HG02970 (cell line): Measurements from ENCODE around the gene ZNF260.
A peak's percentile ranks its signal among the peaks of the same experiment; 100 is the strongest.
"Not testable (repeated sequence)": the region's sequence is repeated elsewhere in the genome, so short reads cannot be mapped to it uniquely, and the experiment has no call there.

Experiments
- ATAC-seq: cut with Tn5 transposase; IDR thresholded peaks from one replicate; pipeline ENCODE4 v1.9.1; 2021; ENCODE audit warnings: mild to moderate bottlenecking, moderate library complexity, moderate number of reproducible peaks; ENCODE audit not compliant: unreplicated experiment, low FRiP score

The ZNF260 gene

DNA sequence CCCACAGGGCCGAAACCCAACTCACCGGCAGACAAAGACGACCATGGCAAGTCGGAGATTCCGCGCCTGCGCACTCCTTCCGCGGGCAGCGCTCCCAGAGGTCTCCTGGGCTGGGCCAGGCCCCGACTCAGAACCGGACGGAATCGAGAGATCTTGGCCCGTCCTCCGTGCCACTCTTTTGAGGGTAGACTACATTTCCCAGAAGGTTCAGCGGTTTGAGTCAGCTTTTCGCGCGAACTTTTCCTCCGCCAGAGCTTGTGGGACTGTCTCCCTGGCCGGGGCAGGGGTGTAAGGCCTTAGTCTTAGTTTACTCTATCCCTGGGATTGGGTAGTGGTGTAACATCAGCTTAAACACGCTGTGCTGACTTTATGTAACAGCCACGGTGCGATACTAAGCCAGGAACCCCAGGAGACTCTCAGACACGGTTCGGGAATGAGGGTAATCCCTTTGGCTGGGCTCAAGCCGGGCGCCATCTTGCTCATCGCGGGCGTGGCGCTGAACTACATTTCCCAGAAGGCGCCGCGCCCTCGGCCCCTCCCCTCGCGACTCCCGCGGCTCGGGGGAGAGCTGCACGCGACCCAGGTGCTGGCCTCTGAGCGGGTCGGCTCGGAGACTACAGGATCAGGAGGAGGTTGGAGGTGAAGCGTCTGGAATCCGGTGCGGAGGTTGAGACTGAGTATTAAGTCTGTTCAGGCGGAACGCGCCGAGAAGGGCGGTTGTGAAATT lies at the start of gene ZNF260:
Gene ZNF260, minus strand, starts transcription at position 78 of the 727 bp plus-strand sequence. CDS start 13,033 bp downstream, outside the sequence.
- ATAC-seq, result peak; percentile 91

DNA sequence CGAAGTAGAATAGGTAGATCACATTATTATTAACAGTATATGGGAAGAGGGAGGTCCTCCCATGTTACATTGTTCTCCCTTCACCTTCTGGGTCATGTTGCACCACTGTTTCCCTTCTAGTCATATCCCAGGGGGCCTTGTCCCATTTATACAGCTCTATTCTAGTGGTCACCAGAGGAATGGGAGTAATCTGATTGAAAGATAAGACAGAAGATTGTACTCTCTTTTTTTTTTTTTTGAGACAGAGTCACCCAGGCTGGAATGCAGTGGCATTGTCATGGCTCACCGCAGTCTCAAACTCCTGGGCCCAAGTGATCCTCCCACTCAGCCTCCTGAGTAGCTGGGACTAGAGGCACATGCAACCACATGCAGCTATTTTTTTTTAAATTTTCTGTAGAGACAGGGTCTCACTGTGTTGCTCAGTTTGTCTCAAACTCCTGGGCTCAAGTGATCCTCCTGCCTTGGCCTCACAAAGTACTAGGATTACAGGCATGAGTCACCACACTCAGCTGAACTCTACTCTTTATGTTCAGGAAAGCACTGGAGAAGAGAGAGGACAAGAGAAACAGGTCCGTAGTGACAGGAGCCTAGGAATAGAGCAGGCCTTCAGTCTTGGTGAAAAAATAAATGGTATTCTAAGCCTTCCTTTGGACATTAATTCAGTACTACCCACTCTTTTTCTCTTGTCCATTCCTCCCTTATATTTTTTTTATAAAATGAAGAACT lies 49.4 kb upstream of the ZNF260 start:
- no peak for ATAC-seq

DNA sequence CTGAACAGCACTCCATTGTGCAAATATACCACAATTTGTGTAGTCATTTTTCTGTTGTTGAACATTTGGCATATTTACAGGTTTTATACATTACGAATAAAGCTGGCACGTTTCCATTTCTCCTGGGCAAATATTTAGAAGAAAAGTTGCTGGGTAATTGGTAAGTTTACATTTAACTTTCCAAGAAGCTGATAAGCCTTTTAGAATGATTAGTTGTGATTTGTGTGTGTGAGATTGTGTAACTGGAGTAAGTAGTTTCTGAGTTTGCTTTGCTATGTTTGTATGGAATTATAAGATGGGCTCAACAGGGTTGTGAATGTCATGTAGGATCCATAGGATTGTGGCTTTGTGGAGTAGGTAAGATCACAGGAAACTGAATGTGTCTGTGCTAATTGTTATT lies 46.7 kb upstream of the ZNF260 start:
- ATAC-seq, result no peak

DNA sequence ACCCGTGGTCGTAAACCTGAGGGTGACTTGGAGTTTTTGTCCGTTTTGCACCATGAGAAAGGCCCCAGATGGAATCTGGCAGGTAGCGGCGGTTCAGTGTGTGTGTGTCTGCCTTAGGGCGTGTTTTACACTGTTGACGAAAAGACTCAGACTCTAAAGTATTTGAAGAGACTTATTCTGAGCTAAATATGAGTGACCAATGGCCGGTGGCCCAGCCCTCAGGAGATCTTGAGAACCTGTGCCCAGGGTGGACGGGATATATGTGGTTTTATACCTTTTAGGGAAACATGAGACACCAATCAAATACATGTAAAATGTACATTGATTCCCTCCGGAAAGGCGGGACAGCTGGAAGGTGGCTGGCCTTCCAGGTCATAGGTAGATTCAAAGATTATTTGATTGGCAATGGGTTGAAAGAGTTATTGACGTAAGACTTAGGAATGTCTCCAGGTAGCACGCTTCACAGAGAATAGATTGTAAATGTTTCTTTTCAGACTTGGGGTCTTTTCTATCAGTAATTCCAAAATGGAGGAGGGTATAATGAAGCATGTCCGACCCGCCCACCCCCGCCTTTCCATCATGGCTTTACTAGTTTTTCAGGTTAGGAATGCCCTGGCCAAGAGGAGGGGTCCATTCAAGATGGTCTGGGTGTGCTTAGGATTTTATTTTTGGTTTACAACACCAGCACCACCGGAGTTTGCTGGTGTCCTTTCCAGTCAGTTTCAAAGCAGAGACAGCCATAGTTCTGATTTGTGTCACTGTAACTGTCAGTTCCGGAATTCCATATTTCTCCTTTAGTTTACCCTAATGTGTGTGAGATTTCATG lies 46.0 kb upstream of the ZNF260 start:
- ATAC-seq, result peak; percentile 4

DNA sequence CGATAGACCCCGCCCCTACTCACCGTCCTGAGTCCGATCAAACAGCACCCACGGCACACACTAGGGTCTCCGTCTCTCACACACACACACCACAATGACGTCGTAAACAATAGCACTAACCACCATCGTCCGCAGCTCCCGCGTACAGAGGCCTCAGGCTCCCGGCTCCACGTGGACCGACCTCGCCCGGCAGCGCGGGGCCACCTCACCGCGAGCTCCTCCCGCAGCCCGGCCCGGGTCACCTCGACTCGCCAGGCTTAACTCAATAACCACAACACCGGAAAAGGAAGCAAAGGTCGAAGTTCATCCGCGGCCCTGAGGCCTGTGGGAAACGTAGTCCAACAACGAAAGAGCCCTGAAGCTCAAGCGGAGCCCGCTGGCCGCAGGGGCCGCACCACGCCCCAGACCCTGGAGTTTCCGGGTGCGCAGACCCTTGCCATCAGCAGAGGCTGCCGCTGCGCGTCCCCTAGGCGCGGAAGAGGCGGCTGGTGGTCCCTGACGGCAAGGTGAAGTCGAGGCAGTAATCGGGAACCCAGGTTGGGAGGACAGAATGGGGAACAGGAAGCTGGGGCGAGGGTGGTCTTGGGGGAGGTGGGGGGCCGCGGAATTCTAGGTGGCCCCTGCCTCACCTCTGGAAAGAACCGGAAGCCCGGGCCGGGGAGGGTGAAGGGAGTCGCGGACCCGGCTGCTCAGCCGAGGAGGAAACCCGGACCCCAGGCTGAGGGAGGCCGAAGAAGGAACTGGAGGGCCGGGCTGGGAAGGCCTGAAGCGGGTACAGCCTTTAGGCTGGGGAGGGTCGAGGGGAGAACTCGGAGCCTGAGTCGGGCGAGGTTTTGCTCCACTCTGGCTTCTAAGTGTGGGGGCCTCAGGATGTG lies 45.2 kb upstream of the ZNF260 start, which contains the start of gene ZNF529:
Gene ZNF529, minus strand, starts transcription at position 273 of the 875 bp plus-strand sequence. CDS start 946 bp downstream, outside the sequence.
- ATAC-seq, result peak; percentile 93

DNA sequence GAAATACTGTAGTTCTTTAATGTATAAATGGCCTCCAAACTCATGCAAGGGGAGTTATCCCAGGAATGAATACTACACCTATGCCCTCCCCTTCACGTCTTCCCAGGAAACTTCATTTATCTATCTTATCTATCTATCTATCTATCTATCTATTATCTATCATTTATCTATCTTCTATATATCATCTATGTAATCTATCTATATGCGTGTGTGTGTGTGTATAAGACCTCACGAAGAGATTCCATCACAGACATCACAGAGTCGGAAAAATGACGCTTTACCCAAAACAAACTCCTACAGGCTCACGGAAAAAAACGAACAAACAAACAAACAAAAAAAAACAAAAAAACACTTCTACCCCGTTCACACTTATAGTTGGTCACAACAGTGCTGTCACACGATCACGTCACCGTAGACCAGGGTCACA lies 44.5 kb upstream of the ZNF260 start:
- no peak for ATAC-seq

DNA sequence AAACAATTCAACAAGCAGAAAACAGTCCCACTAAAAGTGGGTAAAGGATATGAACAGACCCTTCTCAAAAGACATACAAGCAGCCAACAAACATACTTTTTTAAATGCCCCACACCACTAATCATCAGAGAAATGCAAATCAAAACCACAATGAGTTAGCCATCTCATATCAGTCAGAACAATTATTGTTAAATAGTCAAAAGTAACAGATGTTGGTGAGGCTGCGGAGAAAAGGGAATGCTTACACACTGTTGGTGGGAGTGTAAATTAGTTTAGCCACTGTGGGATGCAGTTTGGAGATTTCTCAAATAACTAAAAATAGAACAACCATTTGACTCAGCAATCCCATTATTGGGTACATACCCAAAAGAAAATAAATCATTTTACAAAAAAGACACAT lies 36.3 kb upstream of the ZNF260 start:
- ATAC-seq, result no peak

DNA sequence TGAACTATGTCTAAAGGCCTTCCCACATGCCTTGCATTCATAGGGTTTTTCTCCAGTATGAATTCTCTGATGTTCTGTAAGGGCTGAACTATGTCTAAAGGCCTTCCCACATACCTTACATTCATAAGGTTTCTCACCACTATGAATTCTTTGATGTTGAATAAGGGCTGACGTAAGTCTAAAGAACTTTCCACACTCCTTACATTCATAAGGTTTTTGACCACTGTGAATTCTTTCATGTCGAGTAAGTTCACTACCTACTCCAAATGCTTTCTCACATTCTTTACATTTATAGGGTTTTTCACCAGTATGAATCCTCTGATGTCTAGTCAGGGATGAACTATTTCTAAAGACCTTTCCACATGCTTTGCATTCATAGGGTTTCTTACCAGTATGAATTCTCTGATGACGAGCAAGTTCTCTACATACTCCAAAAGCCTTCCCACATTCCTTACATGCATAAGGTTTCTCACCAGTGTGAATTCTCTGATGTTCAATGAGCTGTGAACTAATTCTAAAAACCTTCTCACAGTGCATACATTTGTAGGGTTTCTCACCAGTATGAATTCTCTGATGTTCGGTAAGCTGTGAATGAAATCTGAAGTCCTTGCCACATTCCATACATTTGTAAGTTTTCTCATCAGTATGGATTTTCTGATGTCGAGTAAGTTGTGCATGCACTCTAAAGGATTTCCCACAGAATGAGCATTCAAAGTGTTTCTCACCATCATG lies 19.1 kb upstream of the ZNF260 start:
- ATAC-seq, result no peak

DNA sequence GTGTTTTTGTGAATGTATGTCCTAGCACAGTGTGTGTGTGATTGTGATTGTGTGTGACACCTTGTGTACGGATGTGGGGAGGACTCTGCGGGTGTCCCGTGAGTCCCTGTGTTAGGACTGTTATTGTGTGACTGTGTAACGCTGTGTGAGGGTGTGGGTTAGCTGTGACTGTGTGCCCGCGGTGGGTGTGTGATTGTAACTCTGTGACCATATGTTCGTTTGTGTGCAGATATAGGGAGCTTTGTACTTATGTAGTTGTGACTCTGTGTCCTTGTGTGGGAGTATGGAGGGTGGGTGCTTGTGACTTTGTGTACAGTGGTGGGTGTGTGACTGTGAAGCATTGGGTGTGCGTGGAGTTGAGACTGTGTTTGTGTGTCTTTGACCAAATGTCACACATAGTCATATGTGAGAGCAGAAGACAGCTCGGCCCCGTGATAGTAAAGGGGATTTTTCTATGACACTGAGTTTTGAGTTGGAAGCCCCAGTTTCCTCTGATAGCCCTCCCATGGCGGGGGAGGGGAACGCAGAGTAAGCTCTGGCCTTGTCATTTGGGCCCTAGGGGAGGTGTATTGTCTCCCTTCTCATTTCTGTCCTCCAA lies 949 bp upstream of the ZNF260 start:
- peak; percentile 19 for ATAC-seq

DNA sequence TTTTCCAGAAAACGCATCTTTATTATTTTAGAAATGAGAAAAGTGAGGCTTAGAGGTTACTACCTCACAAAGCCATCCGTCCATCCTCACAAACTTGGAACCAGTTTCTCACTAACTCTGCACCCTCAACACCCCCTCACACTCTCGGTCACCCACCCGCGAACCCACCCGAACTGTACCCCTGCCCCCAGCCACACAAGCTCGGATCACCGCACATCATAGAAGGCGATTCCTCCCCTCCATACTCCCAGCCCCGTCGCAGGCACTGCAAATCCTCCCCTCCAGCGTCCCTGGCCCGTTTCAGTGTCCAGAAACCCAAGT lies 238 bp downstream of the ZNF260 start:
- ATAC-seq, result peak; percentile 4

DNA sequence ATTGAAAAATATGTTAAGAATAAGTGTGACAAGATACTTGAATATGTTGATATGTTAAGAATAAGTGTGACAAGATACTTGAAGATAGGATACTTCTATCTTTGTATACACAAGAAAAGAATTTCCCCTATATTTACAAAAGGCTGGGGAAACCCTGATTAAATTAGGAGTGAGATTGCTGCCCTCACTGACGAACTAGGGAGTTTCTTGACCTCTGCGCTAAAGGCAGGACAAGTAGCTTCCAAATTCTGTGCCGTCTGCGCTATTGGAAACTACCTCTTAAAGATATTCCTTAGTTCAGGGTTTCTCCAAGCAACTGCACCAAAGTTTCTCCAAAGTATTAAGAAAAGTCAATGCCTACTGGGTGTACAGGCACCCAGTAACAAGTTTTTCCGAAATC lies 730 bp downstream of the ZNF260 start:
- ATAC-seq, result no peak

DNA sequence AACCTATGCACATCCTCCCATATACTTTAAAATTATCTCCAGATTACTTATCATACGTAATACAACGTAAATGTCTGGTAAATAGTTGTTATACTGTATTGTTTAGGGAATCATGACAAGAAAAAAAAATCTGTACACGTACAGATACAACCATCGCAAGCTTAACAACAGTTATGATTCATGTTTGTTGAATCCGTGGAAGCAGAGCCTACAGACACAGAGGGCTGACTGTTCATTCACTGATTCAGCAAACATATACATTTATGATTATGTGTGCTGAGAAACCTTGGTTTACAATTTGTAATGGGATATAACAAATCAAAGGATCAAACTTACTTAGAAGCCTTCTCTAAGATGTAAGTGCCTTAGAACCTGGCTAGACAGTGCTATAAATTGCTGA lies 1.5 kb downstream of the ZNF260 start:
- no peak for ATAC-seq

DNA sequence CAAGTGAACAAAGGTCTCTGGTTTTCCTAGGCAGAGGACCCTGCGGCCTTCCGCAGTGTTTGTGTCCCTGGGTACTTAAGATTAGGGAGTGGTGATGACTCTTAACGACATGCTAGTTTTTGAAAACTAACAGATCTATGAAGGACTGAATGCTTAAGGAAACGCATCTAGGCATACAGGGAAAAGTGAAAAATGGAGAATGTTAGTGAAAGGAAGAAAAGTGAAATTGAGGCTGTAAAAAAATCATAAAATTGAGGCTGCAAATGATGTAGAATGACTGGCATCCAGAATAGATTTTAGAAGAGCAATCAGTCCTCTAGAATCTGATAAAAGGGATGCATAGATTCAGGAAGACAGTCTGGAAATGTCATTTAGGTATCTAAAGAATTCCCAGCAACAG lies 3.5 kb downstream of the ZNF260 start:
- no peak for ATAC-seq

DNA sequence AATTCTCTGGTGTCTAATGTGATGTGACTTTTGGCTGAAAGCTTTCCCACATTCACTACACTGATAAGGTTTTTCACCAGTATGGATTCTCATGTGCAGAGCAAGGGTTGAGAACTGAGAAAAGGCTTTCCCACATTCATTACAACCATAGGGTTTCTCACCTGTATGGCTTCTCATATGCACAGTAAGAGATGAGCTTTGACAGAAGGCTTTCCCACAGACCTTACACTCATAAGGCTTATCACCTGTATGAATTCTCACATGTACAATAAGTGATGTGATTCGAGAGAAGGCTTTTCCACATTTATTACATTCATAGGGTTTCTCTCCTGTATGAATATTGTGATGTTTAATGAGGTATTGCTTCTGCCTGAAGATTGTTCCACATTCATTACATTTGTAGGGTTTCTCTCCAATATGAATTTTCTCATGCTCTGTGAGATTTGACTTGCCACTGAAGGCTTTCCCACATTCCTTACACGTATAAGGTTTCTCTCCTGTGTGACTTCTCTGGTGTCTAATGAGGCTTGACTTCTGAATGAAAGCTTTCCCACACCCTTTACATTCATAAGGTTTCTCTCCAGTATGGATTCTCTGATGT lies 14.0 kb downstream of the ZNF260 start:
- ATAC-seq, result no peak

DNA sequence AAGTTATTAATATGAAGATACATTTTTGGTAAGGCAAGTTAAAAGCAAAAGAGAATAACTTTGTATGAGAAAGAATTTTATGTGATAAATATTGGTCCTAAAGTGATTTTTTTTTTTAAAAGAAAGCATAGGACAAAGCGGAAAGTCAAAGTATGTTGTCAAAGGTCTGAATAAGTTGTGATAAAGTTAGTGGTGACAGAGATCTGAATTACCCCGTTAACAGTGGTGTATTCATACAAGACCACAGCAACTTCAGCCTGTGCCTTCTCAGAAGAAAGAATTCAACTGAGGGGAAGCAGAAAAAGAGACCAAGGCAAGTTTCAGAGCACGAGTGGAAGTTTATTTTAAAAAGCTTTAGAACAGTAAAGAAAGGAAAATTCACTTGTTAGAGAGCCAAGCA lies 19.7 kb downstream of the ZNF260 start:
- no peak for ATAC-seq

DNA sequence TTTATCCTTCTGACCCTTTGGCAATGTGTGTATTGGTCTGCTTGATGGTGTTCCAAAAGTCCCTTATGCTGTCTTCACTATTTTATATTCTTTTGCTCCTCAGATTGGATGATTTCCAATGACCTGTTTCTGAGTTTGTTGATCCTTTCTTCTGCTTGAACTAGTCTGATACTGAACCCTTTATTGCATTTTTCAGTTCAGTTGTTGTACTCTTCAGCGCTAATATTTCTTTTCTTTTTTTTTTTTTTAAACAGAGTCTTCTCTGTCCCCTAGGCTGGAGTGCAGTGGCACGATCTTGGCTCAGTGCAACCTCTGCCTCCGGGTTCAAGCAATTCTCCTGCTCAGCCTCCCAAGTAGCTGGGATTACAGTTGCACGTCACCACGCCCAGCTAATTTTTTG lies 26.1 kb downstream of the ZNF260 start:
- ATAC-seq, result no peak

DNA sequence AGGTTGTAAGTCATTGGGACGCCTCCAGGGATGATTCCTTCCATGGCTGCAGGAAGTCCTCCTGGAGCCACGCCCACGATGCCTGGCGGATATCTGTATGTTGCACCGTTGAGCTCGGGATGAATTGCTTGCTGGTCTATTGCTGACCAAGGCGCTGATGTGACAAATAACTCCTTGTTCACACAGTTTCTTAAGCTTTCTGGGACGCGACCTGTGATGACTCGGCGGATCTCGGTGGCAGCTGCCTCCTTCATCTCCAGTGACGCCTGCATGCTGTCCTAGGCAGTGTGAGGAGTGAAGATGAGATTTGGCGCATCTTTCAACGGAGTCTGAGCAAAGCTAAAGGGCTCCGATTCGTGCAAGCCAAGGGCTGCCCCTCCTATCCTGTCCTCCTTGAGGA lies 31.1 kb downstream of the ZNF260 start:
- ATAC-seq, result no peak

DNA sequence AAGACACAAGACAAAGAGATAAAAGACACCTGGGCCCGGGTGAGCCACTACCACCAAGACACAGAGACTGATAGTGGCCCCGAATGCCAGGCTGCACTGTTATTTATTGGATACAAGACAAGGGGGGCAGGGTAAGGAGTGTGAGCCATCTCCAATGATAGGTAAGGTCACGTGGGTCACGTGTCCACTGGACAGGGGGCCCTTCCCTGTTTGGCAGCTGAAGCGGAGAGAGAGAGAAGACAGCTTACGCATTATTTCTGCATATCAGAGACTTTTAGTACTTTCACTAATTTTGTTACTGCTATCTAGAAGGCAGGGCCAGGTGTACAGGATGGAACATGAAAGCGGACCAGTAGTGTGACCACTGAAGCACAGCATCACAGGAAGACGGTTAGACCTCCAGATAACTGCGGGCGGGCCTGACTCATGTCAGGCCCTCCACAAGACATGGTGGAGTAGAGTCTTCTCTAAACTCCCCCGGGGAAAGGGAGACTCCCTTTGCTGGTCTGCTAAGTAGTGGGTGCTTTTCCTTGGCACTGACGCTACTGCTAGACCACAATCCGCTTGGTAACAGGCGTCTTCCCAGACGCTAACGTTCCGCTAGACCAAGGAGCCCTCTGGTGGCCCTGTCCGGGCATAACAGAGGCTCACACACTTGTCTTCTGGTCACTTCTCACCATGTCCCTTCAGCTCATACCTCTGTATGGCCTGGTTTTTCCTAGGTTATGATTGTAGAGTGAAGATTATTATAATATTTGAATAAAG lies 35.2 kb downstream of the ZNF260 start:
- ATAC-seq, result not testable (repeated sequence)
